ENCODE measurements around the gene ST8SIA2. TPM values are rescaled to one million over a fixed set of nuclear protein-coding genes. Genes with fewer than 3 reads are reported as not detected.

ST8SIA2 gene
- under 1 TPM; 0.12 to 0.31 TPM for total RNA-seq
- 0.24 TPM for polyA plus RNA-seq (ENCODE audit: insufficient read depth, low read depth, low replicate concordance)
- long read RNA-seq, donor 1, result 0 reads
- long read RNA-seq, donor 2, result 0 reads

- Histone ChIP-seq H3K4me3 (peak within 1 kb of the TSS; percentile 18 to 47), H3K27me3 (no peaks in the 10 kb centered on the region)
- intact Hi-C loops (cut with DNase I; ENCODE audit: low total_unique reads), result no loop called here
These were observed at the start of gene ST8SIA2 for GRCh38 chr15:92393071-92393979. Gene ST8SIA2 (plus strand): TSS chr15:92393881. CDS start chr15:92394065, 184 bp downstream.

GRCh38 chr15:92343924-92344643 is 49.6 kb upstream of the ST8SIA2 start:
- H3K9me3 ChIP-seq, result no peaks in the 10 kb centered on the region
- no peak overlapping the region for H3K4me3 ChIP-seq
- intact Hi-C loops (cut with DNase I; ENCODE audit: low total_unique reads), result no loop called here
- no peak for DNase-seq
- no peaks in the 10 kb centered on the region for H3K36me3 ChIP-seq (ENCODE audit: low read depth, missing control alignments)
- H3K27ac ChIP-seq, result no peak overlapping the region
- 50 to 57% methylated on average over 13 to 17 of the region's 17 CpGs for WGBS, 2 donors
- H3K27me3 ChIP-seq, result no peaks in the 10 kb centered on the region
- TF ChIP-seq CTCF (IDR thresholded peaks at IDR 0.05), result no peak
- no peak for TF ChIP-seq POLR2A (IDR thresholded peaks at IDR 0.05)
- no peaks in the 10 kb centered on the region for H3K4me1 ChIP-seq

More at GRCh38 chr15:92393071-92393979, at the start of gene ST8SIA2:
- 2 to 4% methylated on average over 24 to 59 of the region's 78 CpGs for WGBS, 2 donors
- H3K9me3 ChIP-seq, result no peaks in the 10 kb centered on the region
- no peak for DNase-seq
- no peaks in the 10 kb centered on the region for H3K36me3 ChIP-seq (ENCODE audit: low read depth, missing control alignments)
- TF ChIP-seq POLR2A (IDR thresholded peaks at IDR 0.05) (no peak), CTCF (IDR thresholded peaks at IDR 0.05) (no peak)
- no peak within 1 kb of the TSS for H3K27ac ChIP-seq
- H3K4me1 ChIP-seq, result peaks cover 10% of the 10 kb centered on the region

GRCh38 chr15:92346063-92346462 is 47.6 kb upstream of the ST8SIA2 start:
- Histone ChIP-seq H3K4me1 (no peaks in the 10 kb centered on the region), H3K27me3 (no peaks in the 10 kb centered on the region), H3K36me3 (ENCODE audit: low read depth, missing control alignments) (no peaks in the 10 kb centered on the region), H3K27ac (no peak overlapping the region), H3K4me3 (no peak overlapping the region), H3K9me3 (no peaks in the 10 kb centered on the region)
- no peak for DNase-seq
- no peak for TF ChIP-seq POLR2A (IDR thresholded peaks at IDR 0.05)
- no peak for TF ChIP-seq CTCF (IDR thresholded peaks at IDR 0.05)
- intact Hi-C loops (cut with DNase I; ENCODE audit: low total_unique reads), result no loop called here

- Histone ChIP-seq H3K27me3 (no peaks in the 10 kb centered on the region), H3K4me3 (no peak overlapping the region), H3K36me3 (ENCODE audit: low read depth, missing control alignments) (no peaks in the 10 kb centered on the region), H3K4me1 (no peaks in the 10 kb centered on the region), H3K9me3 (no peaks in the 10 kb centered on the region), H3K27ac (no peak overlapping the region)
- TF ChIP-seq POLR2A (IDR thresholded peaks at IDR 0.05), result no peak
- no peak for TF ChIP-seq CTCF (IDR thresholded peaks at IDR 0.05)
- 94% methylated on average over 3 of the region's 3 CpGs for WGBS, 2 donors
- intact Hi-C loops (cut with DNase I; ENCODE audit: low total_unique reads), result no loop called here
- no peak for DNase-seq
These were observed 38.4 kb upstream of the ST8SIA2 start for GRCh38 chr15:92355307-92355706.
